K562 (cell line): ENCODE measurements around the gene RARRES1. TPM values are rescaled to one million over a fixed set of nuclear protein-coding genes. Genes with fewer than 3 reads are reported as not detected.

Experiments
- ARID3A ChIP-seq: IDR thresholded peaks from 2 replicates; pipeline ENCODE4 v1.6.1; 2012; ENCODE audit warnings: low read depth, low read length, improper control_type of control experiment, borderline replicate concordance
- BHLHE40 ChIP-seq: IDR thresholded peaks from 2 replicates; pipeline ENCODE4 v1.6.1; 2011; ENCODE audit warnings: low read length, improper control_type of control experiment
- EP300 ChIP-seq: IDR thresholded peaks from 2 replicates; pipeline ENCODE4 v1.6.1; 2012; ENCODE audit warnings: low read length, improper control_type of control experiment
- EWSR1 ChIP-seq: fragments of 450-650 bp; IDR thresholded peaks from 2 replicates; pipeline ENCODE4 v1.6.1; 2018; ENCODE audit warnings: borderline replicate concordance, mild to moderate bottlenecking, low read depth, moderate library complexity; ENCODE audit not compliant: partially characterized antibody
- GATA2 ChIP-seq: sonication (generic); formaldehyde crosslinking; IDR thresholded peaks from 2 replicates; pipeline ENCODE4 v1.4.0; 2020; ENCODE audit warnings: mild to moderate bottlenecking, missing genetic modification reagents
- GATAD2A ChIP-seq: fragments of 450-650 bp; IDR thresholded peaks from 2 replicates; pipeline ENCODE4 v1.6.1; 2017
- GATAD2B ChIP-seq: fragments of 450-650 bp; IDR thresholded peaks from 2 replicates; pipeline ENCODE4 v1.6.1; 2017; ENCODE audit warnings: mild to moderate bottlenecking, borderline replicate concordance
- GTF2A2 ChIP-seq: IDR thresholded peaks from 2 replicates; pipeline ENCODE4 v1.6.1; 2016; ENCODE audit warnings: mild to moderate bottlenecking, missing genetic modification characterization, missing compliant biosample characterization
- HLTF ChIP-seq: fragments of 450-650 bp; IDR thresholded peaks from 2 replicates; pipeline ENCODE4 v1.6.1; 2016
- HSF4 ChIP-seq: fragments of 250-450 bp; sonication (Bioruptor Pico); IDR thresholded peaks from 2 replicates; pipeline ENCODE4 v2.1.2; 2022; ENCODE audit warnings: mild to moderate bottlenecking, moderate library complexity, borderline replicate concordance
- LCOR ChIP-seq: sonication (generic); formaldehyde crosslinking; IDR thresholded peaks from 2 replicates; pipeline ENCODE4 v1.8.0; 2022; ENCODE audit warnings: mild to moderate bottlenecking, missing genetic modification reagents
- PHTF2 ChIP-seq: fragments of 250-450 bp; sonication (Bioruptor Pico); IDR thresholded peaks from 2 replicates; pipeline ENCODE4 v1.5.0; 2021; ENCODE audit warnings: mild to moderate bottlenecking
- POLR3G ChIP-seq: IDR thresholded peaks from 2 replicates; pipeline ENCODE4 v1.6.1; 2011; ENCODE audit not compliant: insufficient read length, insufficient replicate concordance; ENCODE audit errors: extremely low read depth
- RBM14 ChIP-seq: fragments of 200-400 bp; formaldehyde crosslinking; IDR thresholded peaks from 2 replicates; pipeline ENCODE4 v1.6.1; 2018; ENCODE audit warnings: low read depth, mild to moderate bottlenecking, low read length, moderate library complexity, borderline replicate concordance; ENCODE audit not compliant: insufficient read depth
- TAF15 ChIP-seq: fragments of 200-400 bp; formaldehyde crosslinking; IDR thresholded peaks from 2 replicates; pipeline ENCODE4 v1.6.1; 2017; ENCODE audit warnings: mild to moderate bottlenecking, low read depth, low read length, moderate library complexity
- THRAP3 ChIP-seq: fragments of 450-650 bp; IDR thresholded peaks from 2 replicates; pipeline ENCODE4 v1.6.1; 2016; ENCODE audit warnings: mild to moderate bottlenecking, inconsistent platforms, borderline replicate concordance
- TRIM25 ChIP-seq: fragments of 450-650 bp; IDR thresholded peaks from 2 replicates; pipeline ENCODE4 v1.7.0; 2016; ENCODE audit warnings: borderline replicate concordance
- ZHX1 ChIP-seq: fragments of 150-350 bp; conservative IDR thresholded peaks from 2 replicates; pipeline ENCODE4 v1.6.1; 2014; ENCODE audit warnings: low read length
- ZNF124 ChIP-seq: sonication (generic); formaldehyde crosslinking; IDR thresholded peaks from 2 replicates; pipeline ENCODE4 v1.8.1; 2022; ENCODE audit warnings: missing genetic modification reagents
- ZNF165 ChIP-seq: fragments of 250-450 bp; sonication (Bioruptor Pico); IDR thresholded peaks from 2 replicates; pipeline ENCODE4 v1.4.0; 2020; ENCODE audit warnings: borderline replicate concordance
- ZNF431 ChIP-seq: sonication (generic); formaldehyde crosslinking; IDR thresholded peaks from 2 replicates; pipeline ENCODE4 v1.8.0; 2022; ENCODE audit warnings: mild to moderate bottlenecking, missing genetic modification reagents
- ZNF511 ChIP-seq: sonication (generic); formaldehyde crosslinking; IDR thresholded peaks from 2 replicates; pipeline ENCODE4 v1.8.0; 2022; ENCODE audit warnings: mild to moderate bottlenecking, missing genetic modification reagents
- ZNF57 ChIP-seq: fragments of 450-650 bp; formaldehyde crosslinking; IDR thresholded peaks from 2 replicates; pipeline ENCODE4 v1.4.0; 2020; ENCODE audit warnings: mild to moderate bottlenecking, moderate library complexity
- ZNF75A ChIP-seq: fragments of 450-650 bp; formaldehyde crosslinking; IDR thresholded peaks from 2 replicates; pipeline ENCODE4 v1.4.0; 2020; ENCODE audit warnings: mild to moderate bottlenecking
- ZNF766 ChIP-seq: fragments of 200-800 bp; sonication (Bioruptor generic); conservative IDR thresholded peaks from 2 replicates; pipeline ENCODE4 v1.6.1; 2016; ENCODE audit warnings: missing genetic modification characterization, missing compliant biosample characterization
- polyA plus RNA-seq, 8 experiments: library from polyadenylated mRNA; depleted of rRNA in 4 of 8; stranded (reverse) in 5 of 8; unstranded in 3 of 8; fragments of >200 nt; fragmentation: Nextera tagmentation in 2 of 8; fragmentation: Illumina TruSeq in 1 of 8; extraction: Ambion mirVana in 2 of 8; extraction: Trizol in 1 of 8; gene quantifications; 2 replicates each; pipeline versions ENCODE4 v1.2.1 to v1.2.3, GENCODE V29; 2011 to 2014; ENCODE audit warnings: inconsistent platforms in 1 of 8, missing spikeins in 1 of 8
- total RNA-seq, 7 experiments: library from RNA; depleted of rRNA in 6 of 7; stranded (reverse); fragments of >200 nt in 6 of 7; fragmentation: Illumina TruSeq in 2 of 7; extraction: Trizol in 2 of 7; gene quantifications; 2 replicates each; pipeline versions ENCODE4 v1.2.1 to v1.2.3, GENCODE V29; 2011 to 2021; ENCODE audit warnings: low replicate concordance in 1 of 7

Gene RARRES1
- total and polyA plus RNA-seq, 9 of the 15 experiments (the other 6 are each of a cell fraction or from before 2014, with no cell fraction given): not detected

GRCh38 chr3:158679547-158680000 lies 52.7 kb downstream of the RARRES1 start (continued):
- TF ChIP-seq ZNF57: no peak
- TF ChIP-seq ZNF766 (CRISPR knock-in tag): no peak; the same call in 1 of the 2 replicates
- no peak for TF ChIP-seq ZNF75A (CRISPR knock-in tag)
- TF ChIP-seq RBM14: no peak
- no peak for TF ChIP-seq ZNF431
- TF ChIP-seq EP300: peak; percentile 96
- TF ChIP-seq TRIM25: no peak
- no peak for TF ChIP-seq ZNF124 (CRISPR knock-in tag)
- TF ChIP-seq BHLHE40: peak; percentile 90
- TF ChIP-seq THRAP3: no peak
- no peak for TF ChIP-seq ZNF165 (CRISPR knock-in tag)
- no peak for TF ChIP-seq GATAD2A
- no peak for TF ChIP-seq TAF15
- TF ChIP-seq ARID3A: peak; percentile 88
- no peak for TF ChIP-seq LCOR (CRISPR knock-in tag)
- TF ChIP-seq ZNF511 (CRISPR knock-in tag): no peak
- no peak for TF ChIP-seq POLR3G
- TF ChIP-seq HSF4: no peak
- TF ChIP-seq GTF2A2 (tag): no peak
- no peak for TF ChIP-seq PHTF2
- no peak for TF ChIP-seq GATA2 (CRISPR knock-in tag)
- no peak; the same call in 1 of the 2 replicates for TF ChIP-seq GATAD2B
- 0 out of 2 replicates have a peak, but pooled peaks have one; percentile 15 for TF ChIP-seq HLTF
- no peak for TF ChIP-seq ZHX1
- TF ChIP-seq EWSR1: no peak
